H9 (cell line): ENCODE results near the gene MRPL17. TPM values are rescaled to one million over a fixed set of nuclear protein-coding genes. Genes with fewer than 3 reads are reported as not detected.
A peak's percentile ranks its signal among the peaks of the same experiment; 100 is the strongest.
"Not testable (repeated sequence)": the region's sequence is repeated elsewhere in the genome, so short reads cannot be mapped to it uniquely, and the experiment has no call there.

ENCODE experiments used
- DNase-seq: peaks from one replicate; pipeline ENCODE4 v3.0.0-alpha.2; 2017
- H2AFZ ChIP-seq: one replicate; pipeline ENCODE4 v1.6.1; 2013; ENCODE audit warnings: mild to moderate bottlenecking, low read length, control low read depth, moderate library complexity
- H2AK5ac ChIP-seq: 2 replicates; pipeline ENCODE4 v1.6.1; 2013; ENCODE audit warnings: low read length, control low read depth, mixed read lengths; ENCODE audit not compliant: insufficient read length
- H2BK120ac ChIP-seq: one replicate; pipeline ENCODE4 v1.6.1; 2013; ENCODE audit warnings: low read depth, mild to moderate bottlenecking, low read length, control low read depth, inconsistent platforms; ENCODE audit not compliant: poor library complexity, severe bottlenecking
- H2BK12ac ChIP-seq: 2 replicates; pipeline ENCODE4 v1.6.1; 2013; ENCODE audit warnings: low read length, control low read depth, mixed read lengths, low read depth; ENCODE audit not compliant: insufficient read length
- H2BK15ac ChIP-seq: 2 replicates; pipeline ENCODE4 v1.6.1; 2013; ENCODE audit warnings: low read depth, low read length, control low read depth
- H2BK20ac ChIP-seq: one replicate; pipeline ENCODE4 v1.6.1; 2013; ENCODE audit warnings: low read depth, mild to moderate bottlenecking, low read length, control low read depth, inconsistent platforms; ENCODE audit not compliant: poor library complexity, severe bottlenecking
- H2BK5ac ChIP-seq: 2 replicates; pipeline ENCODE4 v1.6.1; 2013; ENCODE audit warnings: low read length, control low read depth, mixed read lengths; ENCODE audit not compliant: insufficient read length
- H3K14ac ChIP-seq: 2 replicates; pipeline ENCODE4 v1.6.1; 2013; ENCODE audit warnings: low read length, control low read depth; ENCODE audit not compliant: insufficient read depth
- H3K18ac ChIP-seq: 2 replicates; pipeline ENCODE4 v1.6.1; 2013; ENCODE audit warnings: low read depth, mild to moderate bottlenecking, mixed read lengths, low read length, control low read depth; ENCODE audit not compliant: insufficient read length
- H3K23ac ChIP-seq: 2 replicates; pipeline ENCODE4 v1.6.1; 2013; ENCODE audit warnings: low read length, control low read depth, mixed read lengths, low read depth; ENCODE audit not compliant: insufficient read length
- H3K23me2 ChIP-seq: 2 replicates; pipeline ENCODE4 v1.6.1; 2013; ENCODE audit warnings: low read depth, mild to moderate bottlenecking, mixed read lengths, low read length, control low read depth; ENCODE audit not compliant: insufficient read length, poor library complexity, severe bottlenecking
- H3K27ac ChIP-seq: 2 replicates; pipeline ENCODE4 v1.5.1; 2013; ENCODE audit warnings: low read length, control low read depth, mixed read lengths, low read depth; ENCODE audit not compliant: insufficient read length
- H3K27me3 ChIP-seq: 2 replicates; pipeline ENCODE4 v1.6.1; 2013; ENCODE audit warnings: low read length, control low read depth, inconsistent platforms; ENCODE audit not compliant: insufficient read depth
- H3K4ac ChIP-seq: 2 replicates; pipeline ENCODE4 v1.6.1; 2013; ENCODE audit warnings: low read depth, mild to moderate bottlenecking, control low read depth, inconsistent platforms, low read length, moderate library complexity
- H3K4me1 ChIP-seq: 2 replicates; pipeline ENCODE4 v1.6.1; 2013; ENCODE audit warnings: low read length, control low read depth, inconsistent platforms; ENCODE audit not compliant: insufficient read depth
- H3K4me2 ChIP-seq: 2 replicates; pipeline ENCODE4 v1.6.1; 2013; ENCODE audit warnings: low read length, control low read depth, mixed read lengths; ENCODE audit not compliant: insufficient read length, insufficient read depth
- H3K56ac ChIP-seq: 2 replicates; pipeline ENCODE4 v1.6.1; 2013; ENCODE audit warnings: low read depth, mild to moderate bottlenecking, mixed read lengths, low read length, control low read depth; ENCODE audit not compliant: insufficient read length
- H3K79me1 ChIP-seq: 2 replicates; pipeline ENCODE4 v1.6.1; 2013; ENCODE audit warnings: low read depth, mild to moderate bottlenecking, moderate library complexity, low read length, control low read depth, inconsistent platforms; ENCODE audit not compliant: insufficient read depth, poor library complexity, severe bottlenecking
- H3K79me2 ChIP-seq: 2 replicates; pipeline ENCODE4 v1.6.1; 2013; ENCODE audit warnings: low read length, control low read depth, inconsistent platforms; ENCODE audit not compliant: insufficient read depth
- H3K9ac ChIP-seq: 2 replicates; pipeline ENCODE4 v1.6.1; 2013; ENCODE audit warnings: low read length, control low read depth, mixed read lengths; ENCODE audit not compliant: insufficient read length; ENCODE audit errors: extremely low read depth
- H3K9me3 ChIP-seq: one replicate; pipeline ENCODE4 v1.6.1; 2013; ENCODE audit warnings: low read depth, low read length, inconsistent platforms; ENCODE audit not compliant: control insufficient read depth
- H3T11ph ChIP-seq: one replicate; pipeline ENCODE4 v1.6.1; 2013; ENCODE audit warnings: mild to moderate bottlenecking, low read length, control low read depth, inconsistent platforms
- H4K20me1 ChIP-seq: one replicate; pipeline ENCODE4 v1.6.1; 2013; ENCODE audit not compliant: control insufficient read depth, insufficient read length, insufficient read depth
- H4K5ac ChIP-seq: 2 replicates; pipeline ENCODE4 v1.6.1; 2013; ENCODE audit warnings: low read depth, mild to moderate bottlenecking, mixed read lengths, low read length, control low read depth; ENCODE audit not compliant: insufficient read length
- H4K8ac ChIP-seq: replicated peaks from 2 replicates; pipeline ENCODE4 v1.6.1; 2013; ENCODE audit warnings: low read length, control low read depth, mixed read lengths, low read depth; ENCODE audit not compliant: insufficient read length
- H4K91ac ChIP-seq: 2 replicates; pipeline ENCODE4 v1.6.1; 2013; ENCODE audit warnings: low read depth, mild to moderate bottlenecking, moderate library complexity, mixed read lengths, low read length, control low read depth; ENCODE audit not compliant: insufficient read length
- H3K27ac Mint-ChIP-seq, 3 experiments: 2 replicates in 2 of 3; 3 replicates in 1 of 3; pipeline ENCODE4 v1.8.0; 2020 to 2021; ENCODE audit warnings: mixed read lengths in 3 of 3, mild to moderate bottlenecking in 1 of 3, moderate library complexity in 1 of 3
- H3K27me3 Mint-ChIP-seq: 2 replicates; pipeline ENCODE4 v1.8.0; 2021; ENCODE audit warnings: low read depth, mild to moderate bottlenecking, moderate library complexity, mixed read lengths
- H3K36me3 Mint-ChIP-seq, 3 experiments: 2 replicates in 2 of 3; 3 replicates in 1 of 3; pipeline ENCODE4 v1.8.0; 2020 to 2021; ENCODE audit warnings: low read depth in 3 of 3, mixed read lengths in 3 of 3; ENCODE audit not compliant: insufficient read depth in 1 of 3
- H3K4me1 Mint-ChIP-seq, 2 experiments: 2 replicates each; pipeline ENCODE4 v1.8.0; 2020; ENCODE audit warnings: mixed read lengths in 2 of 2
- H3K4me3 Mint-ChIP-seq, 2 experiments: 2 replicates in 1 of 2; 3 replicates in 1 of 2; pipeline ENCODE4 v1.8.0; 2020 to 2021; ENCODE audit warnings: mild to moderate bottlenecking in 2 of 2, mixed read lengths in 2 of 2, moderate library complexity in 1 of 2
- H3K9me3 Mint-ChIP-seq, 2 experiments: 2 replicates in 1 of 2; 3 replicates in 1 of 2; pipeline ENCODE4 v1.8.0; 2020; ENCODE audit warnings: mild to moderate bottlenecking in 2 of 2, mixed read lengths in 2 of 2, moderate library complexity in 1 of 2
- CTCF ChIP-seq: fragments of 200-600 bp; sonication (generic); conservative IDR thresholded peaks from 3 replicates; pipeline ENCODE4 v1.8.0; 2021; ENCODE audit warnings: antibody characterized with exemption, mild to moderate bottlenecking
- WGBS: extraction: QIAGEN DNeasy Blood & Tissue Kit; methylation state at CpG from one replicate; pipeline ENCODE4 v1.1.7; 2013; ENCODE audit warnings: missing lambda C conversion rate, low lambda C conversion rate, mixed read lengths; ENCODE audit not compliant: insufficient read length; ENCODE audit errors: extremely low coverage; 5-methylcytosine and 5-hydroxymethylcytosine counted together
- total RNA-seq: library from RNA; stranded (reverse); gene quantifications from 2 replicates; pipeline ENCODE4 v1.2.1, GENCODE V29; 2021

MRPL17 gene
- total RNA-seq, 1 experiment from 2014 or later = 75.5 TPM

GRCh38 chr11:6703247-6704063 lies 20.3 kb upstream of the MRPL17 start:
- Mint-ChIP-seq H3K36me3 (no peaks in the 10 kb centered on the region), H3K27ac (no peak overlapping the region; a peak in 1 of 7 replicates), H3K27me3 (no peaks in the 10 kb centered on the region), H3K9me3 (no peaks in the 10 kb centered on the region), H3K4me3 (no peak overlapping the region), H3K4me1 (peaks cover 0 to 2% of the 10 kb centered on the region in 2 experiments; a peak in 1 of 4 replicates)
- peak; percentile 71 for TF ChIP-seq CTCF
- Histone ChIP-seq H3K23ac (no peak overlapping the region), H2BK12ac (no peak overlapping the region), H3K79me2 (no peaks in the 10 kb centered on the region), H3K27me3 (no peaks in the 10 kb centered on the region), H2AK5ac (no peak overlapping the region), H3K79me1 (no peaks in the 10 kb centered on the region), H3K23me2 (no peaks in the 10 kb centered on the region), H3K18ac (no peak overlapping the region), H2BK20ac (no peak overlapping the region), H3K9ac (no peak overlapping the region), H2AFZ (no peak overlapping the region), H2BK15ac (no peak overlapping the region), H2BK5ac (no peak overlapping the region), H3K4ac (no peak overlapping the region), H3T11ph (no peak overlapping the region), H4K20me1 (no peaks in the 10 kb centered on the region), H3K56ac (no peak overlapping the region), H3K27ac (peak overlapping the region; percentile 17), H3K4me2 (no peak overlapping the region), H3K14ac (no peak overlapping the region), H3K4me1 (no peaks in the 10 kb centered on the region), H3K9me3 (no peaks in the 10 kb centered on the region), H4K91ac (no peak overlapping the region), H2BK120ac (no peak overlapping the region), H4K5ac (no peak overlapping the region), H4K8ac (no peak overlapping the region)
- no CpG with 5 or more reads among the region's 2 CpGs for WGBS
- DNase-seq = peak; percentile 57

GRCh38 chr11:6701955-6702354 lies 18.8 kb upstream of the MRPL17 start:
- not testable (repeated sequence) for H2BK12ac ChIP-seq, H3T11ph ChIP-seq, H3K4me1 ChIP-seq, H3K36me3 Mint-ChIP-seq, H2BK5ac ChIP-seq, H4K5ac ChIP-seq, H3K9me3 ChIP-seq, H3K14ac ChIP-seq, H4K91ac ChIP-seq, H4K20me1 ChIP-seq, H3K27ac ChIP-seq, H3K9ac ChIP-seq, H3K4ac ChIP-seq, H2BK120ac ChIP-seq, H4K8ac ChIP-seq, H2AK5ac ChIP-seq, H3K56ac ChIP-seq, H3K18ac ChIP-seq, H3K27ac Mint-ChIP-seq, H2BK20ac ChIP-seq, H2BK15ac ChIP-seq, H3K27me3 Mint-ChIP-seq, H3K79me2 ChIP-seq, H2AFZ ChIP-seq, H3K27me3 ChIP-seq, H3K4me2 ChIP-seq, H3K9me3 Mint-ChIP-seq, H3K4me3 Mint-ChIP-seq, H3K23ac ChIP-seq, H3K23me2 ChIP-seq, H3K79me1 ChIP-seq, H3K4me1 Mint-ChIP-seq, DNase-seq
- no CpG with 5 or more reads among the region's 3 CpGs for WGBS
